DND-41 (cell line): ENCODE results near the gene TMEM250.

Source experiments
- CTCF ChIP-seq: IDR thresholded peaks from 2 replicates; pipeline ENCODE4 v1.5.1; 2012; ENCODE audit warnings: borderline replicate concordance, low read length, moderate library complexity, mild to moderate bottlenecking; ENCODE audit not compliant: poor library complexity, severe bottlenecking; ENCODE audit errors: extremely low read depth
- EZH2 ChIP-seq: IDR thresholded peaks from 3 replicates; pipeline ENCODE4 v1.6.1; 2012; ENCODE audit warnings: borderline replicate concordance, low read depth, mild to moderate bottlenecking, moderate library complexity, low read length, inconsistent platforms; ENCODE audit not compliant: severe bottlenecking

GRCh38 chr9:136111910-136112309 lies 6.8 kb downstream of the TMEM250 start:
- TF ChIP-seq EZH2 (no peak), CTCF (no peak)
